Ishikawa (cell line): ENCODE results near the gene NLN.

Experiments used
- CEBPB ChIP-seq: IDR thresholded peaks from 2 replicates; pipeline ENCODE4 v1.6.1; 2012
- CREB1 ChIP-seq: IDR thresholded peaks from 2 replicates; pipeline ENCODE4 v1.6.1; 2012; ENCODE audit warnings: low read depth
- EGR1 ChIP-seq: IDR thresholded peaks from 2 replicates; pipeline ENCODE4 v1.6.1; 2012
- EP300 ChIP-seq: IDR thresholded peaks from 2 replicates; pipeline ENCODE4 v1.6.1; 2012; ENCODE audit warnings: borderline replicate concordance
- FOXM1 ChIP-seq: IDR thresholded peaks from 2 replicates; pipeline ENCODE4 v1.6.1; 2012; ENCODE audit warnings: low read depth, borderline replicate concordance
- NFIC ChIP-seq: IDR thresholded peaks from 2 replicates; pipeline ENCODE4 v1.6.1; 2012
- RAD21 ChIP-seq: IDR thresholded peaks from 2 replicates; pipeline ENCODE4 v1.6.1; 2012; ENCODE audit warnings: low read depth
- REST ChIP-seq: IDR thresholded peaks from 2 replicates; pipeline ENCODE4 v1.6.1; 2012; ENCODE audit warnings: low read depth, mild to moderate bottlenecking
- TAF1 ChIP-seq: IDR thresholded peaks from 2 replicates; pipeline ENCODE4 v1.6.1; 2012; ENCODE audit warnings: low read depth, mild to moderate bottlenecking
- TCF12 ChIP-seq: IDR thresholded peaks from 2 replicates; pipeline ENCODE4 v1.6.1; 2012; ENCODE audit warnings: low read depth
- TEAD4 ChIP-seq: IDR thresholded peaks from 2 replicates; pipeline ENCODE4 v1.6.1; 2012
- USF1 ChIP-seq: IDR thresholded peaks from 2 replicates; pipeline ENCODE4 v1.6.1; 2012
- YY1 ChIP-seq: IDR thresholded peaks from 2 replicates; pipeline ENCODE4 v1.6.1; 2012; ENCODE audit warnings: low read depth
- ZBTB7A ChIP-seq: IDR thresholded peaks from 2 replicates; pipeline ENCODE4 v1.6.1; 2012; ENCODE audit warnings: low read depth
- TF ChIP-seq, protein P1 (sequence below): IDR thresholded peaks from 2 replicates; pipeline ENCODE4 v1.6.1; 2012

Gene NLN

GRCh38 chr5:65817931-65818330 is 95.9 kb downstream of the NLN start:
- TF ChIP-seq YY1: no peak
- no peak for TF ChIP-seq CREB1
- no peak for TF ChIP-seq TCF12
- no peak for TF ChIP-seq CEBPB
- no peak for TF ChIP-seq NFIC
- TF ChIP-seq ZBTB7A: no peak
- no peak for TF ChIP-seq EP300
- TF ChIP-seq EGR1: no peak

DNA sequence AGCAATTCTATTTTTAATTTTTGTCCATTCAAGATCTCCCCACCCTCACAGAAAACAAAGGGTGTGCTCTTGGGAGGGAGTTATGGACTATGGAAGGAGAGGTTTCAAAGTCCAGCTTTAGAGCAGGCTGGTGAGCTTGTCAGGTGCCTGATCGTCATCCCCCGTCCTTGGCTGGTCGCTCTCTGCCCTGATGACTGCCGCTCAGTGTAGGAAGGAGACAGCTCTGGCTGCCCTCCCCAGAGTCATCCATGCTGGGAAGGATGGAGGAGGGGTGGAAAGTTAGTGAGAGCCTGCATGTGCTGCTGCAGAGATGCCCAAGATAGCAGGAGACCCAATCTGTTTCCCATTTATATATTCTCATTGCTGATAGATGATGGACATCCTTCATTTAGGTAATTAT is 96.6 kb downstream of the NLN start:
- no peak for TF ChIP-seq TAF1
- TF ChIP-seq TEAD4: no peak
- no peak for TF ChIP-seq FOXM1
- no peak for TF ChIP-seq TCF12
- TF ChIP-seq EGR1: no peak
- TF ChIP-seq ZBTB7A: no peak
- no peak for TF ChIP-seq CREB1
- TF ChIP-seq, protein P1, sequence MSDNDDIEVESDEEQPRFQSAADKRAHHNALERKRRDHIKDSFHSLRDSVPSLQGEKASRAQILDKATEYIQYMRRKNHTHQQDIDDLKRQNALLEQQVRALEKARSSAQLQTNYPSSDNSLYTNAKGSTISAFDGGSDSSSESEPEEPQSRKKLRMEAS: no peak
- TF ChIP-seq EP300: no peak
- no peak for TF ChIP-seq NFIC
- no peak for TF ChIP-seq RAD21
- no peak for TF ChIP-seq USF1
- no peak for TF ChIP-seq CEBPB

GRCh38 chr5:65819215-65819904 is 97.4 kb downstream of the NLN start:
- no peak for TF ChIP-seq YY1
- TF ChIP-seq ZBTB7A: no peak

- TF ChIP-seq YY1 (no peak), CEBPB (no peak), TAF1 (no peak), EP300 (no peak), REST (no peak), NFIC (no peak), TCF12 (no peak), TEAD4 (no peak), RAD21 (no peak), EGR1 (no peak), ZBTB7A (no peak), FOXM1 (no peak), CREB1 (no peak), USF1 (no peak)
- TF ChIP-seq, protein P1: no peak
Measured at GRCh38 chr5:65819905-65820240, 97.9 kb downstream of the NLN start.

- TF ChIP-seq EP300 (no peak), TEAD4 (no peak), TCF12 (no peak), REST (no peak), NFIC (no peak), CREB1 (no peak), EGR1 (no peak), RAD21 (no peak), YY1 (no peak), USF1 (no peak), ZBTB7A (no peak), TAF1 (no peak), FOXM1 (no peak), CEBPB (no peak)
- TF ChIP-seq, protein P1: no peak
Measured at GRCh38 chr5:65820373-65820772, 98.4 kb downstream of the NLN start.
